HEK293 (cell line): ENCODE measurements around the gene LTBP1.

Source experiments
- CTCF ChIA-PET: fragments of 350-600 bp; formaldehyde crosslinking; extraction: SDS; loops from one replicate; lab custom pipeline; 2021; ENCODE audit warnings: antibody characterized with exemption; lab: Yijun Ruan, JAX
- POLR2A ChIA-PET: fragments of 300-600 bp; formaldehyde crosslinking; extraction: SDS; loops from one replicate; lab custom pipeline; 2020; ENCODE audit warnings: antibody characterized with exemption, inconsistent platforms; lab: Yijun Ruan, JAX
- H3K27ac ChIP-seq: fragments of 200-500 bp; sonication (Bioruptor generic); 2 replicates; pipeline ENCODE4 v1.5.1; 2014; ENCODE audit warnings: low read depth, low read length, control low read depth, inconsistent platforms; ENCODE audit errors: extremely low read depth
- H3K36me3 ChIP-seq, 2 experiments: fragments of 200-500 bp in 1 of 2; sonication (Bioruptor generic) in 1 of 2; 1 replicate in 1 of 2; 2 replicates in 1 of 2; pipeline ENCODE4 v1.5.1; 2014 to 2017; ENCODE audit warnings: inconsistent platforms in 2 of 2, low read length in 2 of 2; ENCODE audit not compliant: control insufficient read depth in 2 of 2, insufficient read depth in 1 of 2
- H3K4me1 ChIP-seq: fragments of 200-500 bp; sonication (Bioruptor generic); 2 replicates; pipeline ENCODE4 v1.5.1; 2014; ENCODE audit warnings: mild to moderate bottlenecking, low read length, inconsistent platforms; ENCODE audit not compliant: control insufficient read depth, insufficient read depth
- H3K4me3 ChIP-seq: 2 replicates; pipeline ENCODE4 v1.5.1; 2011; ENCODE audit warnings: low read depth, mild to moderate bottlenecking, control low read depth, low read length, moderate library complexity
- H3K9me3 ChIP-seq: fragments of 200-500 bp; sonication (Bioruptor generic); 2 replicates; pipeline ENCODE4 v1.5.1; 2014; ENCODE audit warnings: low read depth, low read length, inconsistent platforms; ENCODE audit not compliant: control insufficient read depth, insufficient read depth
- ATF2 ChIP-seq: fragments of 450-650 bp; formaldehyde crosslinking; IDR thresholded peaks from 2 replicates; pipeline ENCODE4 v1.5.1; 2016; ENCODE audit warnings: missing biosample characterization, missing genetic modification characterization, low read depth
- GLI4 ChIP-seq: fragments of 450-650 bp; formaldehyde crosslinking; IDR thresholded peaks from 2 replicates; pipeline ENCODE4 v1.5.1; 2016; ENCODE audit warnings: missing biosample characterization, missing genetic modification characterization
- HOXC10 ChIP-seq: sonication (generic); formaldehyde crosslinking; IDR thresholded peaks from 2 replicates; pipeline ENCODE4 v1.8.1; 2023; ENCODE audit warnings: mild to moderate bottlenecking, missing genetic modification reagents
- IKZF3 ChIP-seq: fragments of 450-650 bp; IDR thresholded peaks from 2 replicates; pipeline ENCODE4 v1.5.0; 2018; ENCODE audit warnings: missing biosample characterization, mild to moderate bottlenecking, missing genetic modification characterization, moderate library complexity
- SCRT2 ChIP-seq: fragments of 450-650 bp; formaldehyde crosslinking; IDR thresholded peaks from 2 replicates; pipeline ENCODE4 v1.5.1; 2016; ENCODE audit warnings: missing biosample characterization, missing genetic modification characterization
- ZFP3 ChIP-seq: fragments of 450-650 bp; formaldehyde crosslinking; IDR thresholded peaks from 2 replicates; pipeline ENCODE4 v1.5.1; 2016; ENCODE audit warnings: low read depth, missing biosample characterization, missing genetic modification characterization
- ZFP69B ChIP-seq: fragments of 450-650 bp; formaldehyde crosslinking; IDR thresholded peaks from 2 replicates; pipeline ENCODE4 v1.5.1; 2016; ENCODE audit warnings: missing biosample characterization, missing genetic modification characterization
- ZNF114 ChIP-seq: fragments of 450-650 bp; formaldehyde crosslinking; IDR thresholded peaks from 2 replicates; pipeline ENCODE4 v1.5.0; 2017; ENCODE audit warnings: missing biosample characterization, missing genetic modification characterization
- ZNF121 ChIP-seq: fragments of 450-650 bp; formaldehyde crosslinking; IDR thresholded peaks from 2 replicates; pipeline ENCODE4 v1.5.1; 2016; ENCODE audit warnings: missing biosample characterization, missing genetic modification characterization
- ZNF324 ChIP-seq: fragments of 450-650 bp; formaldehyde crosslinking; IDR thresholded peaks from 2 replicates; pipeline ENCODE4 v1.5.1; 2016; ENCODE audit warnings: missing biosample characterization, missing genetic modification characterization
- ZNF514 ChIP-seq: fragments of 450-650 bp; formaldehyde crosslinking; IDR thresholded peaks from 2 replicates; pipeline ENCODE4 v1.5.1; 2016; ENCODE audit warnings: missing biosample characterization, missing genetic modification characterization
- ZNF571 ChIP-seq: fragments of 450-650 bp; formaldehyde crosslinking; IDR thresholded peaks from 2 replicates; pipeline ENCODE4 v1.5.0; 2017; ENCODE audit warnings: missing biosample characterization, missing genetic modification characterization
- ZNF624 ChIP-seq: fragments of 450-650 bp; formaldehyde crosslinking; IDR thresholded peaks from 2 replicates; pipeline ENCODE4 v1.5.1; 2017; ENCODE audit warnings: missing biosample characterization, missing genetic modification characterization
- ZNF670 ChIP-seq: fragments of 450-650 bp; formaldehyde crosslinking; IDR thresholded peaks from 2 replicates; pipeline ENCODE4 v1.5.1; 2016; ENCODE audit warnings: missing biosample characterization, missing genetic modification characterization, low read depth
- ZNF704 ChIP-seq: fragments of 450-650 bp; formaldehyde crosslinking; IDR thresholded peaks from 2 replicates; pipeline ENCODE4 v1.5.1; 2016; ENCODE audit warnings: missing biosample characterization, missing genetic modification characterization
- ZNF777 ChIP-seq: fragments of 450-650 bp; formaldehyde crosslinking; IDR thresholded peaks from 2 replicates; pipeline ENCODE4 v1.5.1; 2017; ENCODE audit warnings: missing biosample characterization, missing genetic modification characterization, borderline replicate concordance
- ZSCAN18 ChIP-seq: fragments of 450-650 bp; formaldehyde crosslinking; IDR thresholded peaks from 2 replicates; pipeline ENCODE4 v1.5.1; 2016; ENCODE audit warnings: missing biosample characterization, missing genetic modification characterization
- TF ChIP-seq, protein P1 (sequence below): IDR thresholded peaks from 2 replicates; pipeline ENCODE4 v1.6.1; 2011; ENCODE audit warnings: mild to moderate bottlenecking, low read depth, low read length, borderline replicate concordance
- TF ChIP-seq, protein P2 (sequence below): fragments of 450-650 bp; formaldehyde crosslinking; IDR thresholded peaks from 2 replicates; pipeline ENCODE4 v1.5.1; 2016; ENCODE audit warnings: missing biosample characterization, missing genetic modification characterization
- TF ChIP-seq, protein P3 (sequence below): fragments of 450-650 bp; formaldehyde crosslinking; IDR thresholded peaks from 2 replicates; pipeline ENCODE4 v1.5.1; 2016; ENCODE audit warnings: missing biosample characterization, missing genetic modification characterization

LTBP1 gene

GRCh38 chr2:32952761-32953476 lies 6.2 kb downstream of the LTBP1 start:
- Histone ChIP-seq H3K4me3 (no peak overlapping the region), H3K27ac (no peak overlapping the region), H3K36me3 (peaks cover 2 to 3% of the 10 kb centered on the region in 2 experiments; a peak in 1 of 3 replicates), H3K9me3 (no peaks in the 10 kb centered on the region), H3K4me1 (no peaks in the 10 kb centered on the region; the same call in 1 of the 2 replicates)
- TF ChIP-seq GLI4 (tag by site-specific recombination): no peak
- no peak for TF ChIP-seq ZNF624 (tag by site-specific recombination)
- TF ChIP-seq ZNF114: no peak
- no peak for TF ChIP-seq ZNF514 (tag by site-specific recombination)
- TF ChIP-seq ZSCAN18 (tag by site-specific recombination): no peak
- TF ChIP-seq, protein P1, sequence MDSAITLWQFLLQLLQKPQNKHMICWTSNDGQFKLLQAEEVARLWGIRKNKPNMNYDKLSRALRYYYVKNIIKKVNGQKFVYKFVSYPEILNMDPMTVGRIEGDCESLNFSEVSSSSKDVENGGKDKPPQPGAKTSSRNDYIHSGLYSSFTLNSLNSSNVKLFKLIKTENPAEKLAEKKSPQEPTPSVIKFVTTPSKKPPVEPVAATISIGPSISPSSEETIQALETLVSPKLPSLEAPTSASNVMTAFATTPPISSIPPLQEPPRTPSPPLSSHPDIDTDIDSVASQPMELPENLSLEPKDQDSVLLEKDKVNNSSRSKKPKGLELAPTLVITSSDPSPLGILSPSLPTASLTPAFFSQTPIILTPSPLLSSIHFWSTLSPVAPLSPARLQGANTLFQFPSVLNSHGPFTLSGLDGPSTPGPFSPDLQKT: no peak
- TF ChIP-seq ZNF324 (tag by site-specific recombination): no peak
- TF ChIP-seq ATF2 (tag by site-specific recombination): no peak
- TF ChIP-seq SCRT2 (tag by site-specific recombination): no peak
- TF ChIP-seq HOXC10 (CRISPR knock-in tag): no peak
- TF ChIP-seq ZNF777 (tag by site-specific recombination): no peak
- TF ChIP-seq, protein P2, sequence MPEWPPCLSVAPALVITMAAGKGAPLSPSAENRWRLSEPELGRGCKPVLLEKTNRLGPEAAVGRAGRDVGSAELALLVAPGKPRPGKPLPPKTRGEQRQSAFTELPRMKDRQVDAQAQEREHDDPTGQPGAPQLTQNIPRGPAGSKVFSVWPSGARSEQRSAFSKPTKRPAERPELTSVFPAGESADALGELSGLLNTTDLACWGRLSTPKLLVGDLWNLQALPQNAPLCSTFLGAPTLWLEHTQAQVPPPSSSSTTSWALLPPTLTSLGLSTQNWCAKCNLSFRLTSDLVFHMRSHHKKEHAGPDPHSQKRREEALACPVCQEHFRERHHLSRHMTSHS (tag by site-specific recombination): no peak
- no peak for TF ChIP-seq ZFP3 (tag by site-specific recombination)
- TF ChIP-seq ZNF121 (tag by site-specific recombination): no peak
- TF ChIP-seq ZNF571 (tag by site-specific recombination): no peak
- no peak for TF ChIP-seq ZNF704 (tag by site-specific recombination)
- TF ChIP-seq ZFP69B (tag by site-specific recombination): no peak
- no peak for TF ChIP-seq IKZF3
- no peak for TF ChIP-seq ZNF670 (tag by site-specific recombination)
- TF ChIP-seq, protein P3, sequence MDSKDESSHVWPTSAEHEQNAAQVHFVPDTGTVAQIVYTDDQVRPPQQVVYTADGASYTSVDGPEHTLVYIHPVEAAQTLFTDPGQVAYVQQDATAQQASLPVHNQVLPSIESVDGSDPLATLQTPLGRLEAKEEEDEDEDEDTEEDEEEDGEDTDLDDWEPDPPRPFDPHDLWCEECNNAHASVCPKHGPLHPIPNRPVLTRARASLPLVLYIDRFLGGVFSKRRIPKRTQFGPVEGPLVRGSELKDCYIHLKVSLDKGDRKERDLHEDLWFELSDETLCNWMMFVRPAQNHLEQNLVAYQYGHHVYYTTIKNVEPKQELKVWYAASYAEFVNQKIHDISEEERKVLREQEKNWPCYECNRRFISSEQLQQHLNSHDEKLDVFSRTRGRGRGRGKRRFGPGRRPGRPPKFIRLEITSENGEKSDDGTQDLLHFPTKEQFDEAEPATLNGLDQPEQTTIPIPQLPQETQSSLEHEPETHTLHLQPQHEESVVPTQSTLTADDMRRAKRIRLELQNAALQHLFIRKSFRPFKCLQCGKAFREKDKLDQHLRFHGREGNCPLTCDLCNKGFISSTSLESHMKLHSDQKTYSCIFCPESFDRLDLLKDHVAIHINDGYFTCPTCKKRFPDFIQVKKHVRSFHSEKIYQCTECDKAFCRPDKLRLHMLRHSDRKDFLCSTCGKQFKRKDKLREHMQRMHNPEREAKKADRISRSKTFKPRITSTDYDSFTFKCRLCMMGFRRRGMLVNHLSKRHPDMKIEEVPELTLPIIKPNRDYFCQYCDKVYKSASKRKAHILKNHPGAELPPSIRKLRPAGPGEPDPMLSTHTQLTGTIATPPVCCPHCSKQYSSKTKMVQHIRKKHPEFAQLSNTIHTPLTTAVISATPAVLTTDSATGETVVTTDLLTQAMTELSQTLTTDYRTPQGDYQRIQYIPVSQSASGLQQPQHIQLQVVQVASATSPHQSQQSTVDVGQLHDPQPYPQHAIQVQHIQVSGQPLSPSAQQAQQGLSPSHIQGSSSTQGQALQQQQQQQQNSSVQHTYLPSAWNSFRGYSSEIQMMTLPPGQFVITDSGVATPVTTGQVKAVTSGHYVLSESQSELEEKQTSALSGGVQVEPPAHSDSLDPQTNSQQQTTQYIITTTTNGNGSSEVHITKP: no peak
- POLR2A ChIA-PET: interaction anchor here (1.1 kb wide), 1 partner anchor 81 kb away, joined by 3 read pairs; no protein-coding TSS in a partner anchor
- CTCF ChIA-PET: interaction anchor here (0.6 to 1.7 kb wide), 2 partner anchors 8 to 12 kb away, joined by 3 read pairs; no protein-coding TSS in a partner anchor
